Measurements from ENCODE around the gene RGPD3.
"Not testable (repeated sequence)": the region's sequence is repeated elsewhere in the genome, so short reads cannot be mapped to it uniquely, and the experiment has no call there.

The RGPD3 gene

GRCh38 chr2:106486551-106487385 is 18.6 kb upstream of the RGPD3 start, which contains the start of gene CD8B2:
CD8B2 (plus strand) TSS chr2:106487364; CDS start chr2:106487427, 63 bp downstream.
- not testable (repeated sequence) for DNase-seq (ENCODE audit: low spot score)

- not testable (repeated sequence) for DNase-seq (ENCODE audit: low spot score)
These were observed 11.3 kb upstream of the RGPD3 start for GRCh38 chr2:106479563-106479962.

GRCh38 chr2:106477647-106478046 is 9.4 kb upstream of the RGPD3 start:
- DNase-seq (ENCODE audit: low spot score): not testable (repeated sequence)

GRCh38 chr2:106470658-106471057 is 2.4 kb upstream of the RGPD3 start:
- not testable (repeated sequence) for DNase-seq (ENCODE audit: low spot score)

GRCh38 chr2:106467516-106467915 is 697 bp downstream of the RGPD3 start:
- not testable (repeated sequence) for DNase-seq (ENCODE audit: low spot score)

GRCh38 chr2:106461882-106462281 is 6.3 kb downstream of the RGPD3 start:
- DNase-seq (ENCODE audit: low spot score): not testable (repeated sequence)

- DNase-seq (ENCODE audit: low spot score): not testable (repeated sequence)
These were observed 77.5 kb downstream of the RGPD3 start for GRCh38 chr2:106390680-106391079.

GRCh38 chr2:106388814-106389410 is 79.3 kb downstream of the RGPD3 start:
- DNase-seq (ENCODE audit: low spot score): not testable (repeated sequence)

GRCh38 chr2:106384548-106384947 is 83.7 kb downstream of the RGPD3 start:
- DNase-seq (ENCODE audit: low spot score): not testable (repeated sequence)

- not testable (repeated sequence) for DNase-seq (ENCODE audit: low spot score)
These were observed 86.3 kb downstream of the RGPD3 start for GRCh38 chr2:106381867-106382266.

- DNase-seq (ENCODE audit: low spot score): not testable (repeated sequence)
These were observed 88.6 kb downstream of the RGPD3 start for GRCh38 chr2:106379567-106379966.

GRCh38 chr2:106369182-106369581 is 99.0 kb downstream of the RGPD3 start:
- DNase-seq (ENCODE audit: low spot score): not testable (repeated sequence)

- DNase-seq (ENCODE audit: low spot score): no peak
These were observed 101.9 kb downstream of the RGPD3 start for GRCh38 chr2:106366204-106366885.

- DNase-seq (ENCODE audit: low spot score): no peak
These were observed 104.4 kb downstream of the RGPD3 start for GRCh38 chr2:106363791-106364190.

- no peak for DNase-seq (ENCODE audit: low spot score)
These were observed 105.4 kb downstream of the RGPD3 start for GRCh38 chr2:106362789-106363188.

- DNase-seq (ENCODE audit: low spot score): no peak
These were observed 108.7 kb downstream of the RGPD3 start for GRCh38 chr2:106359512-106359911.

GRCh38 chr2:106358521-106358920 is 109.7 kb downstream of the RGPD3 start:
- no peak for DNase-seq (ENCODE audit: low spot score)

- DNase-seq (ENCODE audit: low spot score): no peak
These were observed 110.1 kb downstream of the RGPD3 start for GRCh38 chr2:106358081-106358480.

GRCh38 chr2:106356291-106356690 is 111.9 kb downstream of the RGPD3 start:
- no peak for DNase-seq (ENCODE audit: low spot score)

- DNase-seq (ENCODE audit: low spot score): no peak
These were observed 114.5 kb downstream of the RGPD3 start for GRCh38 chr2:106353676-106354075.

GRCh38 chr2:106350980-106351379 is 117.2 kb downstream of the RGPD3 start:
- DNase-seq (ENCODE audit: low spot score): no peak

- no peak for DNase-seq (ENCODE audit: low spot score)
These were observed 123.9 kb downstream of the RGPD3 start for GRCh38 chr2:106344302-106344701.

GRCh38 chr2:106343274-106343673 is 124.9 kb downstream of the RGPD3 start:
- DNase-seq (ENCODE audit: low spot score): no peak

Measured in cerebellar cortex (tissue), 1 donor.